Measurements from ENCODE around the gene PLXDC1. TPM values are rescaled to one million over a fixed set of nuclear protein-coding genes. Genes with fewer than 3 reads are reported as not detected.
"Not testable (repeated sequence)": the region's sequence is repeated elsewhere in the genome, so short reads cannot be mapped to it uniquely, and the experiment has no call there.

PLXDC1 gene
- polyA plus RNA-seq, 3 donors: 4.9 to 7.3 (median 5.3) TPM

DNA sequence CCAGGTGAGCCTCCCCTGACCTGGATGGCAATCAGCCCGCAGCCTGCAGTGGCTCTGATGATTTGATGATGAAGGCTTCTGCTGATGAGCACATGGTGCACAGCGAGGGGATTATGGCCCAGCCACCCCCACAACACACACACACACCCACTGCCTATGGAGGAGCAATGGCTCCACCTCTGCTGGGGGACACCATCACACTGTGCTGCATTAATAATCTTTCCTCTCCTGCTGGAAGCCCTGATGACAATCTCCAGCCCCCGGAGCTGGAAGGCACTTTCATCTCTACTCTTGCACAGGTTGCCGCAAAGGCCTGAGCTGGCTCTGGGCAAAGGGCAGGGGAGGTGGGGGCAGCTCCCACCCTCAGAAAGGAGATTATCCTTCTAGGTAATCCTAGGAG, 79.9 kb downstream of the PLXDC1 start:
- DNase-seq (ENCODE audit: low read depth in 3 of 3, low spot score in 2 of 3): no peak

DNA sequence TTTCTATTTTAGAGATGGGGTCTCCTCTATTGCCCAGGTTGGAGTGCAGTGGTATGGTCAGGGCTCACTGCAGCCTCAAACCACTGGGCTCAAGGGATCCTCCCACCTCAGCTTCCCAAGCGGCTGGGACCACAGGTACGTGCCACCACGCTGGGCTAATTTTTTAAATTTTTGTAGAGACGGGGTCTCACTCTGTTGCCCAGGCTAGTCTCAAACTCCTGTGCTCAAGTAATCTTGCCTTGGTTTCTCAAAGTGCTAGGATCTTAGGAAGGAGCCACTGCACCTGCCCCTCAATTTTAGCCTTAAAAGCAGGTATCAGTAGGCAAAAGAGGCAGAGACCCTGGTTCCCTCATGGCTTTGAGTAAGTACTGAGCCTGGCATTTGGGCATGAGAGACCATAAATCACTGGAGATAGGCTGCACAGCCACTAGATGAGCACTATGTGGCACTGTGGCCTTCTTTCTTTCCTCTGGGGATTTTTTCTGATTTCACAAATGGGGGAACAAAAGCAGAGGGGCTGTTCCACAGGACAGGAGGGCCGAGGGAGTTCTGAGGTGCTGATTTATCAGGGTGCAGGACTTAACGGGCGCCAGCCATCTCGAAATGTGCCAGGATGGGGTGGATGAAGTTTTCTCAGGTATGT, 82.2 kb downstream of the PLXDC1 start:
- no peak for DNase-seq (ENCODE audit: low read depth in 3 of 3, low spot score in 2 of 3)

DNA sequence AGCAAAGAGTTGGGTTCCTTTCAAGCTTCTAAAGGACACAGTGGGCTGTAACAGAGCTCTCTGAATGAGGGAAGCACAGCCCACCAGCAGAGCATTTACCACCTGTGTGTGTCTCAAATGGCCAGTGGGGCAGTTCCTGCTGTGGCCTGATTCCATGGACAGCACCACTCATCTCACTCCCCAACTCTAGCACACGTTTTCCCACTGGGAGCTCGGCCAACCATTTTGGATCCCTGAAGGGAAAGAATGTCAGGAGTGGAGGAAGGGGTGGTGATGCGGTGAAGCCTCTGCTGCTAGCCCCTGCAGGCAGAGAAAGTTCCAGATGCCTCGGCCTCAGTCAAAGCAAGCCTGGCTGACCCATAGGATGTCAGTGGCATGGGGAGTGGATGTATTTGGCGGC, 86.6 kb downstream of the PLXDC1 start:
- no peak for DNase-seq (ENCODE audit: low read depth in 3 of 3, low spot score in 2 of 3)

DNA sequence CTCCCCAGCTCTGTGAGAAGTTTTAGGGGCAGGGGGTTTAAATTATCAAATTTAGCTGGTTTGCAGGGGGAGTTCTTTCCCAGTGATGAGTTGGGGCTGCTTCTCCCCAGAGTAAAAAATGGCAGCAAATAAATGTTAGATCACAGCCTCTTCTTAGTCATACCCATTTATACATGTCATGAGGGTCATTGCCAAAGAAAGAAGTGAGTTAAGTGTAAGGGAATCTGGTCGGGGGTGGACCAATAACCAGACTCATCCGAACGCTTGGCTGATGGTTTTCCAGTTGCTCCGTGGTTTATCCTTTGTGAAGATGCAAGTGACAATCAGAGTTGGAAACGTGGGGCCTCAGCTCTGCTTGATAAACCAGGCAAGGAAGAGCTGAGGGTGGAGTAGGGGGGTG, 87.1 kb downstream of the PLXDC1 start:
- no peak for DNase-seq (ENCODE audit: low read depth in 3 of 3, low spot score in 2 of 3)

DNA sequence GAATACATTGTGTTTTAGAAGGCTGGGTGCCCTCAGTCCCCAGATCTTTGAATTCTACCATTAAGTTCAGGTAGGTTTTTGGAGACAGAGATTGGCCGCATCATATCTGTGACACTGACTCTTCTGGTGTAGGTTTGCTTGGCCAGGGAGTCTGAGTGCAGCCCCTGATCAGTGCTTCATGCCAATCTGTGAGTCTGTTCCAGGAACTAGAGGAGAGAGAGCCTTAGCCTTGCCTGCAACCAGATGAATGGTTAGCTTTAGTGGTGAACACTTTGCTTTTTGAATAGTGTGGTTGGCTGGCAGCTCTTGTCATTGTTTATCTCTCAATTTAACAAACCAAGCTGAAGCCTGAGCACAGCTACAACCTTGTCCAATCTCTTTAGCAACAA, 87.8 kb downstream of the PLXDC1 start:
- no peak for DNase-seq (ENCODE audit: low read depth in 3 of 3, low spot score in 2 of 3)

DNA sequence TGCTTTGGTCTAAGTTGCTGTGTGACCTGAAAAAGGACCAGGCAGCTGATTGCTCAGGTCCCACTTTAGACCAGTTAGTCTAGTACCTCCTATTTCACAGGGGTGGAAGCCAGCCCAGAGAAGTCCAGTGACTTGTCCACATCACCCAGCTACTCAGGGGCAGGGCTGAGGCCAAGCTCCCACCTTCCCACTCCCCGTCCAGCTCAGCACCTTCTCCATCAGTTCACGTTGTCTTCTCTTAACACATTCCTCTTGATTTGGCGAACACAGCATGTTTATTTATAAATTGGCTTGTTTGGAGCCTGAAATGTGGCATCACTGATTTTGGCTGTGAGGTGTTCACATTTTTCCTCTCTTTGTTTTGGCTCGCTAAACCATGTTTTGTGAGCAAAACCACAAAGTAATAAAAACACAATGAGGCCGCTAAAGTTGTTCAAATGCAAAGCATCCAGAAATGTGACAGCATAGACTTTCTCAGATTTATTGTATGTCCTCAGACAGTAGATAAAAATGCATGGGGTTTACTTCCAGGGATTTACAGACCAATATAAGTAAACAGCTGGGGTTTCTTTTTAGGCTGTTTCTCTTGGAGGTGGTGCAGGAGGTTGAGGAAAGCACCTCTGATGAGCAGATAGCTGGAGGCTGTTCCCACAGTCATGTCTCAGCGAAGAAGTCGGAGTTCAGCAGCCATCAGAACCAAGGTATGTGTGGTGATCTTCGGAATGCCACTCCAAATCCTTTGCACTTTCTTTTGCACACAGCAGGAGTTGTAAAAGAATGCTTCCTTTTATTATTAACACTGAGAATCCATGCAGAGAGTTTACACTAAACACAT, 88.4 kb downstream of the PLXDC1 start:
- no peak for DNase-seq (ENCODE audit: low read depth in 3 of 3, low spot score in 2 of 3)

DNA sequence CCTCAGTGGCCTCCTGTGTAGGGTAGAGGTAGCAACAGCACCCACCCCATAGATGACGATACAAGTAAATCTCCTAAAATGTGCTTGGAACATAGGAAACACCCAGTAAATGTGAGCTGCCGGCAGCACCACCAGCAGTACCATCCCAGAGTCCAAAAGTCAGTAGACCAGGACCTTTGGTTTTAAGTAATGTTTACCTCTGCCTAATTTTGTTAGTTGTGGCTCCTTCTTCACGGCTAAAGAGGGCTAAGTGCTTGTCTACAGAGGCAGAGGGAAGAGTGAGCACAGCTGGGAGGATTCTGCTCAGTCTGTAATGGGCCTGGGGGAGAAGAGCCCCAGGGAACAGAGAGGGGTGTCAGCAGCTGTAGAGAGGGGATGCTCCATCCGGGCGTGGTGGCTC, 92.9 kb downstream of the PLXDC1 start:
- DNase-seq (ENCODE audit: low read depth in 3 of 3, low spot score in 2 of 3): no peak

DNA sequence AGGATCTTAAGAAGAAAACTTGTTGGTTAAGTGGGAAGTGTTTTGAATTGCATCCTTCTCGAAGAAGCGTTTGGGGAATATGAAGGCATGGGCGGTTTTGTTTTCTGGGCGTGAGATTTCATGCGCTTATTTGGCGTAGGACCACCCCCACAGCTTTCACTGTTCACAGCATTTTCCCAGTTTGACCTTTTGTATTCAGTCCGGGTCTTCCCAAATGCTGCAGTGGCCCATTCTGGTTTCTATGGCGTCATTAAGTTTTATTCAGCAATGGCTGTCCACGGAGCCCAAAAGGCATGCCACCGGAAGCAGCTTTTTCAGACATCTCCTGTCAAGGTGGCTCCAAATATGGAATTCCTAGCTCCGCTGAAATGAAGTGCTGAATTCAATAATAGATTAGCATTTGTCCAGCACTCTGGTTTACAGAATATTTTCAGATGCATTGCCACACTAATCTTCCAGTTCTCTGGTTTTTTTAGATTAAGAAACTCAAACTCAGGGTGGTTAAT, 93.7 kb downstream of the PLXDC1 start:
- no peak for DNase-seq (ENCODE audit: low read depth in 3 of 3, low spot score in 2 of 3)

DNA sequence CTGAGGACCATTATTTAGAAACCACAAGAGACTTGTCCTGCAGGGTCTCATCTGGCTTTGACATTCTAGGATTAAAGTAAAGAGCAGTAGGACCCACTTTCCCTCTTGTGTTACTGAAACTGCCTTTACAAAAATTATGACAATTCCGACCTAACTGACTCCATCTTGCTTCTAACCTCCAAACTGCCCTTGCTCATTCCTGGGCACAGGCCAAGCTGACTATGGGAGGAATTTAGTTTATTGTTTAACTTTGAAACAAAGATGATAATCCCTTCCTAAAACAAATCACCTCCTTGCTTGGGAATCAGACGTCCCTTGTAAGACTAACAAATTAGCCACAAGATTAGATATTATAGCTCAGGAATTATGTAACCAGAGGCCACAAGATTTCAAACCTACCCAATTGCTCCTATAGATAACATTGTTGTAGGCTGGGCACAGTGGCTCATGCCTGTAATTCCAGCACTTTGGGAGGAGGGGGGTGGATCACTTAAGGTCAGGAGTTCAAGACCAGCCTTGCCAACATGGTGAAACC, 97.3 kb downstream of the PLXDC1 start:
- DNase-seq (ENCODE audit: low read depth in 3 of 3, low spot score in 2 of 3): no peak

DNA sequence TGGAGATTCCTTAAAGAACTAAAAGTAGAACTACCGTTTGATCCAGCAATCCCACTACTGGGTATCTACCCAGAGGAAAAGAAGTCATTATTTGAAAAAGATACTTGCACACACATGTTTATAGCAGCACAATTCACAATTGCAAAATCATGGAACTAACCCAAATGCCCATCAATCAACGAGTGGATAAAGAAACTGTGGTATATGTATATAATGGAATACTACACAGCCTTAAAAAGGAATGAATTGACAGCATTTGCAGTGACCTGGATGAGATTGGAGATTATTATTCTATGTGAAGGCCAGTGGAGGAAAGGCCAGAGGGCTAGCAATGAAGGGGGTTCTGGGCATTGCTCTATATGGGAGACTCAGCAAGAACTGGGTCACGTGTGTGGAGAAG, 99.0 kb downstream of the PLXDC1 start:
- not testable (repeated sequence) for DNase-seq (ENCODE audit: low read depth in 3 of 3, low spot score in 2 of 3)

DNA sequence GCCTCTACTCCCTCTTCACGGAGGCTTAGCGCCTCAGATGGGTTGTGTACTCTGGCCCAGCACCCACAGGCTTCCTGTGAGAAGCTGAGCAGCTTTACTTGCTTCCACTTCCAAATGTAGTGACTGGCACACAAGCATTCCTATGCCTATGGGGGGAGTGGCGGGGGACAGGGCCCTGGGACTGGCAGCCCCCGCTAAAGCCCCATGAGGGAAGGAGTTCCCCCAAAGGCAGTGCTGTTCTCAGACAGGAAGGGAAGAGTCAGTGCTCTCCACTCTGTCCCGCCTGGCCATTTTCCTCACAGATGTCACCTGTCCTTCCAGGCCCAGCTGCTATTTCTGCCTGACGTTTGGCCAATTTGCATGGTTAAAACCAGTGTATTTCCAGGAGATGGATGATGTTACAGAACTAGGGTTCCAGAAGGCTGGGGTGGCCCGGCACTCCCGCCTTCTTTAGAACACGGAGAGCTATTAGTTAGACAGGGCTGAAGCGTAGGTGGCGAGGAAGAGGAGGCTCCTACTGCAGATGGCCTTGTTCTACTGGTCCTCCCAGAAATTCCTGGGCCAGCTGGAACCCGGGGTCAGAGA, 100.3 kb downstream of the PLXDC1 start:
- no peak for DNase-seq (ENCODE audit: low read depth in 3 of 3, low spot score in 2 of 3)

DNA sequence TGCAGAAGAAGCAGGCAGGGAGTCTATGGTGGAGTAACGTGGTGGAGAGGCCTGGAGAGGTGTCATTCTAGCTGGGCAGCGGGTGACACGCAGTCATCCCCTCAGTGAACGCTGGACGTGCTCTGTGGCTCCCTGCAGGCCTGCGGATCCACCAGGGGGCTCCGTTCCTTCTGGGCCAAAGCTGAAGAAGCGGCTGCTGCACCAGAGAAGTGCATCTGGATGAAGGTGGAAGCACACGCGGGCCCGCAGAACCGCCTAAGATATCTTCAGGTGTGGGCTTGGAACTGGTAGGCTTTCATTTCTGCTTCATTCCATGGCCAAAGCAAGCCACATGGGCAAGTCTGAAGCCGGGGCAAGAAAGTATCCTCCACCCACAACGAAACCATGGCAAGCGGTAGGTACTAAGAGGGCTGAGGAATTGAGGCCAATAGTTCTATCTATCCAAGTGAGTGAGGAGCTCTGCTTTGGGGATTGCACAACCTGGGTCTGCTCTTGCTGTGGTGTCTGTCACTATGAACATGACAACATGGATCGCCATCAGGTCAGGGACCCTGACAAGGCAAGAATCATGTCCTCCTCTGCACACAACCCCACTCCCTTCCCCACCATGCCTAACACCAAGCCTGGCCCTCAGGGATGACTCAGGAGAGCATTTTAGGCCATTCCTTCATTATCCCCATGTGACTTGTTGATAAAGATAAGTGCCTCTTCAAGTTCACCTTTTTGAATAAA, 105.3 kb downstream of the PLXDC1 start:
- DNase-seq (ENCODE audit: low read depth in 3 of 3, low spot score in 2 of 3): no peak

DNA sequence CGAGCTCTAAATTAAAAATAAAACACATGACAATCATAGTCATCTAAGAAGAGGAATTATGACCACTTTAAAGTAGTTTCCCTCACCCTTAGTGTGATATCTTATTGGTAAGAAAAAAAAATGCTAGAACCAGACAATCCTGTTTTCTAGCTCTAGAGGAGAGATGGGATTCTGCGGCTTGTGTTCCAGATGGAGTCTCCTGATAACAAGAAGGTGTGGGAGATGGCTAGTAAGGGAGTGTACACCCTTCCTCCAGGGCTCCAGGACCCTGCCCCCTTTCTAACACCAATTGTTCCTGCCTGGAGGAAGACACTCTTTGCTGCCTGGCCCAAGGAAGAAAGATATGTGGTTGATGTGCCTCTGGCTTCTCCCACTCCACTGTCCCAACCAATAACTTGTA, 115.4 kb downstream of the PLXDC1 start:
- DNase-seq (ENCODE audit: low read depth in 3 of 3, low spot score in 2 of 3): no peak

DNA sequence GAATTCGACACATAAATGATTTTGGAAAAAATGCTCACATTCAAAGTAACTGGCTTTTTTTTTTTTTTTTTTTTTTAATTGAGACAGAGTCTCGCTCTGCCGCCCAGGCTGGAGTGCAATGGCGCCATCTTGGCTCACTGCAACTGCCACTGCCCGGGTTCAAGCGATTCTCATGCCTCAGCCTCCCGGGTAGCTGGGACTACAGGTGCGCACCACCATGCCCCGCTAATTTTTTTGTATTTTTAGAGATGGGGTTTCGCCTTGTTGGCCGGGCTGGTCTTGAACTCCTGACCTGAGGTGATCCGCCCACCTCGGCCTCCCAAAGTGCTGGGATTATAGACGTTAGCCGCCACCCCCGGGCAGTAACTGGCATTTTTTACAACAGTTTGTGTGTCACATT, 115.9 kb downstream of the PLXDC1 start:
- not testable (repeated sequence) for DNase-seq (ENCODE audit: low read depth in 3 of 3, low spot score in 2 of 3)

DNA sequence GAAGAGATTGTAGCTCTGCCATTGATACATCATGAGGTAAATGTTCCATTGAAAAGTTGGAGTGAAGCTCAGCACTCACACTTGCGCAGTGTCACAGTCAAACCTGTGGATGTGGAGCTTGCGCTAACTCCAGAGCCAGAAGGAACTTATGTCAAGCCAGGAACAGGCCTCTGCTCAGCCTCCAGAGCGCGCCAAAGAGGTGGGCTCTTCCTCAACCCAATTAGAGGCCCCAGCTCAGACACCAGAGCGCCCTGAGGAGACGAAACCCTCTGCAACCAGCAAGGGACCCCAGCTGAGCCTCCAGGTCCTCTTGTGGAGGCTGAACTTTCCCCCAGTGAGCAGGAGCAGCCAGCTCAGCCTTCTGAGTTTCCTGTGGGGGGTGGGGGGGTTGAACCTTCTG, 122.7 kb downstream of the PLXDC1 start:
- DNase-seq (ENCODE audit: low read depth in 3 of 3, low spot score in 2 of 3): no peak

DNA sequence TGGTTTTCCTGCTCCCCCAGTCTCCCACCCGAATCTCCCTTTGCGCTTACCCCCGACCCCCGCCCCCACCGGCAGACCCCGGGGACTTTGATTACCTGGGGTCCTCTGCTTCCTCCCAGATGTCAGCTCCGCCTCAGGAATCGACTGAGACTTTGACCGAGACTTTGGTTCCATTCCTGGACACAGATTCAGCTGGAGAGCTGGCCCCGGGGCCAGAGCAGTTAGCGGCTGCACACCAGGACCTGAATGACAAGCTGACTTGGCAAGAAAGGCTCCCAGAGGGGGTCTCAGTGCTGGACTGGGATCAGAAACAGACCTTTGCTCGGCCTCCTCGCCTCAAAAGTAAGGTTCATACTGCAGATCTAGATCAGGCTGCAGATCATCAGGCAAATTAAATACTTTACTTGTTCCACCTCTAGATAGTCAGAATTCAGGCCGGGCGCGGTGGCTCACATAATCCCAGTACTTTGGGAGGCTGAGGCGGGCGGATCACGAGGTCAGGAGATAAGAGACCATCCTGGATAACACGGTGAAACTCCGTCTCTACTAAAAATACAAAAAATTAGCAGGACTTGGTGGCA, 123.9 kb downstream of the PLXDC1 start:
- DNase-seq (ENCODE audit: low read depth in 3 of 3, low spot score in 2 of 3): no peak

DNA sequence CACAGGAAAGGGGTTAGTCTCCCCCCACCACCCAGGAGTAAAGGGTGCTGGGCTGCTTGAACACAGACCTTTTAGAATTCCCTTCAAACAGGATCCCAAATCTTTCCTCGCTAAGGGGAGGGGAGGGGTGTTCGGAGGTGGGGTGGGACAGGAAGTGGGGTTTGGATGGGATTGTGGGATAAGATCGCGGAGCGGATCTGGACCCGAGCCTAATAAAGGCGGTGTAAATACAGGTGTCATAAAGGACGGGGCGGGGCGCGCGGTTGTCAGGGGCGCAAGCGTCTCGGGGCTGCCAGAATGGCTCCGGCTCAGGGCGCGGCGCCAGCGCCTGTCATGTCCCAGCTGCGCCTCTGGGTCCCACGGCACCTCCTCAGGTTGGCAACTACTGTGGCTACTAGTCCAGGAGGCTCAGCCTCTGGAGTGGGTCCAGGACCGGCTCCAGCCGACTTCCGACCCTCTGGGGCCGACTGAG, 124.4 kb downstream of the PLXDC1 start:
- no peak for DNase-seq (ENCODE audit: low read depth in 3 of 3, low spot score in 2 of 3)

DNA sequence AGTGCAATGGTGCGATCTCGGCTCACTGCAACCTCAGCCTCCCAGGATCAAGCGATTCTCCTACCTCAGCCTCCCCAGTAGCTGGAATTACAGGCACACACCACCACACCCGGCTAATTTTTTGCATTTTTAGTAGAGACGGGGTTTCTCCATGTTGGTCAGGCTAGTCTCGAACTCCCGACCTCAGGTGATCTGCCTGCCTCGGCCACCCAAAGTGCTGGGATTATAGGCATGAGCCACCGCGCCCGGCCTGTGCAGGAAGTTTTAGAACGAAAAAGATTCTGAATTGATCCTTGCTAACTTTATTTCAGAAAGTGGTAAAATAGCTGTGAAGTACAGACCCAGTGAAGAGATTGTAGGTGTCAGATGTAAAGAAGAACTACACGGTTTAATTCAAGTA, 125.1 kb downstream of the PLXDC1 start:
- DNase-seq (ENCODE audit: low read depth in 3 of 3, low spot score in 2 of 3): not testable (repeated sequence)

DNA sequence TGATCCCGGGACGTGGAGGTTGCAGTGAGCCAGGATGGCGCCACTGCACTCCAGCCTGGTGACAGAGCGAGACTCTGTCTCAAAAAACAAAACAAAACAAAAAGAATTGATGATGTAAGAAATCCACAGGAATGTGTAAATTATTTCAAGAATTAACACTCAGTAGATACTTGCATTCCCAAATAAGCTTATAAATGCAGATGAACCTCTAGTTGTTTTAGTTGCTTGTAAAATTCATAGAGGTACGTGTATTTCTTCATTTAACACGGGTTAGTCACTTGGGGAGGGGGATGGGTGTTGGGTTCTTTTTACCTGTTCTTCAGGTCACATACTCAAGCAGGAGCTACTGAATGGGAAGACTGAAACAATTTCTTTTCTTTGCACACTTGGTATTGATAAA, 128.5 kb downstream of the PLXDC1 start:
- no peak for DNase-seq (ENCODE audit: low read depth in 3 of 3, low spot score in 2 of 3)

DNA sequence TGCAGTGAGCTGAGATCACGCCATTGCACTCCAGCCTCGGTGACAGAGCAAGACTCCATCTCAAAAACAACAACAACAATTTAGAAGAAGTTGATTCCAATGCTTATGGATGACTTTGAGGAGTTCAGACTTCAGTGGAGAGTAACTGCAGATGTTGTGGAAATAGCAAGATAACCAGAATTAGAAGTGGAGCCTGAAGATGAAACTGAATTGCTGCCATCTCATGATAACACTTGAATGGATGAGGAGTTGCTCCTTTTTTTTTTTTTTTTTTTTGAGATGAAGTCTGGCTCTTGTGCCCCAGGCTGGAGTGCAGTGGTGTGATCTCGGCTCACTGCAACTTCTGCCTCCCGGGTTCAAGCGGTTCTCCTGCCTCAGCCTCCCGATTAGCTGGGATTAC, 131.4 kb downstream of the PLXDC1 start:
- not testable (repeated sequence) for DNase-seq (ENCODE audit: low read depth in 3 of 3, low spot score in 2 of 3)
